GM18498 (cell line): ENCODE data around the gene POLR2J2.
"Not testable (repeated sequence)": the region's sequence is repeated elsewhere in the genome, so short reads cannot be mapped to it uniquely, and the experiment has no call there.

ENCODE experiments used
- ATAC-seq: cut with Tn5 transposase; IDR thresholded peaks from one replicate; pipeline ENCODE4 v1.9.1; 2021; ENCODE audit warnings: mild to moderate bottlenecking, moderate library complexity; ENCODE audit not compliant: unreplicated experiment

POLR2J2 gene

GRCh38 chr7:102673447-102674067 is 2.1 kb upstream of the POLR2J2 start:
- not testable (repeated sequence) for ATAC-seq

- ATAC-seq: peak; percentile 35
Measured at GRCh38 chr7:102671956-102672307, 469 bp upstream of the POLR2J2 start.

DNA sequence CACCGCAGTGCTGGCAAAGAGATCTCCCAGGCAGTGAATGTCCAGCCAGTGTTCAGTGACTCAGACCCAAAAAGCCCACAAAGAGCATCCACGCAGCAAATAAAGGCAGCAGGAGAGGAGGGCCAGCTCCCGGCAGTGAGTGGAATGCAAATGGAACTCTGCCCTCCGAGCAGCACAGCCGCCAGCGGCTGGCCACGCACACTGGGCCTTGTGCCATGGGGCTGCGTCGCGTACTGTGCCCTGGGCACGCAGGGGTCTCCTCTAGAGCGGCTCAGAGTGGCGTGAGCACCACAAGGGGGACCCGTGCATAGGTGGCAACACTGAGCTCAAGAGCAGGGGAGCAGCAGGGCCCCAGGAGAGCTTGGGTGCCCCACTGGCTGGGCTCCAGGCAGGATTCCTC is 3.9 kb downstream of the POLR2J2 start:
- ATAC-seq: not testable (repeated sequence)

DNA sequence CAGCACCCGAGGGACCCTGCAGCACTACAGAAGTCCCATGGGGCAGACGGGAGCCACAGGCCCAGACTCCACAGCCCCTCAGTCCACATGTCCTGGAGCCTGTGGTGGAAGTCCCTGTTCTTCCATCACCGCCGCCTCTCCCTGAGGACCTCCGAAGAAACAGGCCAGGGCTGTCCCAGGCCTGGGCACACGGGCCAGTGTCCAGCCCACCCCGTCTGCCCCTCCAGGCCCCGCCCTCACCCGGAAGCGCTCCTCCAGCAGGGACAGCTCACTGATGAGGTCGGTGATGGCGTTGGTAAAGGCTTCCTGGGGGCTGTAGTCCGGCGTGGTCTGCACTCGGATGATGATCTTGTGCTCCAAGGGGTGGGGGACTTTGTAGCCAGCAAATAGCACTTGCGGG is 4.6 kb downstream of the POLR2J2 start:
- not testable (repeated sequence) for ATAC-seq

DNA sequence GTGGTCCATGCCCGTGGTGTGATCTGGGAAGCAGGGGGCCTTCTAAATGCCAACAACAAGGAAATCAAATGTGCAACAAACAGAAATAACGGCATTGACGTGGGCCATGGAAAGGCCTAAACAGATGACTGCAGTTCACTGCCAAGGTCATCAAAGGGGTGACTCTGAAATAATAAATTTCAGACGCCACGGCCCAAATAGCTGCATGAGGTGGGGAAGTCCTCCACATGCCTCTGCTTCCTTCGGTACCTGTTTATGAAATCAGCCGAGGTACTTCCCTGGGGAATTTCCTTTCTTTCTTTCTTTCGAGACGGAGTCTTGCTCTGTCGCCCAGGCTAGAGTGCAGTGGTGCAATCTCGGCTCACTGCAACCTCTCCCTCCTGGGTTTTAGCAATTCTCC is 6.7 kb downstream of the POLR2J2 start:
- not testable (repeated sequence) for ATAC-seq

GRCh38 chr7:102649924-102650323 is 21.5 kb downstream of the POLR2J2 start, which contains the start of gene SPDYE2B:
TSS of gene SPDYE2B (plus strand) at chr7:102650319. CDS start at chr7:102652349, 2,030 bp downstream.
- not testable (repeated sequence) for ATAC-seq

GRCh38 chr7:102647813-102648212 is 23.6 kb downstream of the POLR2J2 start:
- ATAC-seq: not testable (repeated sequence)

DNA sequence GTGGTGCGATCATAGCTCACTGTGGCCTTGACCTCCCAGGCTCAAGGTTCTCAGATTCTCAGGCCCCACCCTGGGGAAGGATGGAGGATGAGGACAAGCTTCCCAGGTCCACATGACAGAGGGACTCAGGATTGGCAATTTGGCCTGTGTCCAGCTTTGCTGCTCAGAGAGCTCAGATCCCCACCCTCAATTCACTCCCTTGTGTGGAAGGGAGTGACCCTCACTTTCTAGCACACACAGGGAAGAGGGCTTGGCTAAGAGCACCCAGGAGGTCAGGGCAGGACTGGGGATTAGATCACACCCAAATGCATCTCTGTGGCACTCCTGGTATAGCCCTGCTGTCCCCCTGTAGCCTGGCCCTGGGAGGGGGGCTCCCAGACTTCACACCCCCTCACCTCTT is 28.1 kb downstream of the POLR2J2 start:
- ATAC-seq: not testable (repeated sequence)

- ATAC-seq: not testable (repeated sequence)
Measured at GRCh38 chr7:102642691-102643090, 28.8 kb downstream of the POLR2J2 start, which contains the start of gene UPK3BL1. TSS of gene UPK3BL1 (minus strand) at chr7:102642791. CDS start at chr7:102642741, 50 bp downstream.

GRCh38 chr7:102638848-102639247 is 32.6 kb downstream of the POLR2J2 start:
- peak; percentile 9 for ATAC-seq

- not testable (repeated sequence) for ATAC-seq
Measured at GRCh38 chr7:102636956-102637355, 34.5 kb downstream of the POLR2J2 start.

GRCh38 chr7:102635354-102635753 is 36.1 kb downstream of the POLR2J2 start:
- not testable (repeated sequence) for ATAC-seq

DNA sequence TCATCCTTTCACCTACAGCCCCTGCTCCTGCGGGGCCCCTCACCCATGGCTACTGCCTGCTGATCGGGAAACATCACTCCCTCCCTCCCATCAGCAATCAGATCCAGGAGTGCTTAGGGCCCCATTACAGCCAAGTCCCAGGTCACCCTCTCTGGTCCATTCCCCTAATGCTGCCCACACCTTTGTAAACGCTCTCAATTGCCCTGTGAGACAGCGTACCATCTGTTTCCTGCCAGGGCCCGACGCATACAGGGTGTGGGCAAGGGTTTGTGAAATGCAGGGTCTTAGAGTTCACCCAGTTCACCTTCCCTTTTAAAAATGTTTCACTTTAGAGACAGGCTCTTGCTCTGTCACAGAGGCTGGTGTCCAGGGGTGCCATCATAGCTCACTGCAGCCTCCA is 37.2 kb downstream of the POLR2J2 start:
- ATAC-seq: not testable (repeated sequence)

DNA sequence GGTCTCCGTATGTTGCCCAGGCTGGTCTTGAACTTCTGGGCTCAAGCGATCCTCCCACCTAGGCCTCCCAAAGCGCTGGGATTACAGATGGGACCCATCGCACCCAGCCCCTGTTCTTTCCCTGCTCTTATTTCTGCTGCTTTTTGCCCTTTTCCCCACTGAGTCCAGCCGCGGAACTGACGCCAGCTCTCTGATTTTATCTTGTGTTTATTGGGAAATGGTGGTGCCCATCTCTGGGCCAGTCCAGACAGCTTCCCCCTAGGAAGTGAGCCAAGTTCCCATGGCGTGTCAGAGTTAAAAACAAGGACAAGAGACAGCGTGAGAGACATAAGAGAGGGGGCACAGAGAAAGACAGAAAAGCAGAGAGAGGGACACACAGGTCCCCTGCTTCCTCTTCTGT is 40.8 kb downstream of the POLR2J2 start:
- not testable (repeated sequence) for ATAC-seq

- not testable (repeated sequence) for ATAC-seq
Measured at GRCh38 chr7:102627271-102627904, 44.1 kb downstream of the POLR2J2 start.

GRCh38 chr7:102618122-102618521 is 53.3 kb downstream of the POLR2J2 start:
- not testable (repeated sequence) for ATAC-seq

- ATAC-seq: peak; percentile 84
Measured at GRCh38 chr7:102616507-102617125, 54.8 kb downstream of the POLR2J2 start, which contains the start of gene RASA4. TSS of gene RASA4 (minus strand) at chr7:102616756. CDS start at chr7:102616689, 67 bp downstream.
